GM23338 (cell line): ENCODE results near the gene FCN2. TPM values are rescaled to one million over a fixed set of nuclear protein-coding genes. Genes with fewer than 3 reads are reported as not detected.

ENCODE experiments used
- ATAC-seq: fragments of 200-7000 bp; cut with Tn5 transposase; 3 replicates; pipeline ENCODE4 v1.9.1; 2020
- DNase-seq: peaks from one replicate; pipeline ENCODE4 v3.0.0-alpha.2; 2015; ENCODE audit warnings: low spot score
- H2AFZ ChIP-seq: fragments of 200-600 bp; sonication (generic); 2 replicates; pipeline ENCODE4 v1.8.0; 2016; ENCODE audit warnings: antibody characterized with exemption, mild to moderate bottlenecking, moderate library complexity
- H3F3A ChIP-seq: fragments of 200-600 bp; sonication (generic); replicated peaks from 2 replicates; pipeline ENCODE4 v1.8.0; 2017; ENCODE audit warnings: antibody characterized with exemption, mixed run types, low read depth
- H3K27ac ChIP-seq: fragments of 200-600 bp; sonication (generic); 2 replicates; pipeline ENCODE4 v1.6.1; 2016; ENCODE audit warnings: low read depth
- H3K27me3 ChIP-seq: fragments of 200-600 bp; sonication (generic); 2 replicates; pipeline ENCODE4 v1.8.0; 2016; ENCODE audit warnings: mild to moderate bottlenecking, mixed run types, moderate library complexity; ENCODE audit not compliant: insufficient read depth
- H3K36me3 ChIP-seq: fragments of 200-600 bp; sonication (generic); 2 replicates; pipeline ENCODE4 v1.8.0; 2016; ENCODE audit warnings: mild to moderate bottlenecking; ENCODE audit not compliant: insufficient read depth
- H3K4me1 ChIP-seq: fragments of 200-600 bp; sonication (generic); 2 replicates; pipeline ENCODE4 v1.8.0; 2016; ENCODE audit warnings: mild to moderate bottlenecking, moderate library complexity; ENCODE audit not compliant: insufficient read depth
- H3K4me2 ChIP-seq: fragments of 200-600 bp; sonication (generic); 2 replicates; pipeline ENCODE4 v1.7.1; 2017; ENCODE audit warnings: mixed run types
- H3K4me3 ChIP-seq: fragments of 200-600 bp; sonication (generic); 2 replicates; pipeline ENCODE4 v1.6.1; 2016; ENCODE audit warnings: mixed run types
- H3K79me2 ChIP-seq: fragments of 200-600 bp; sonication (generic); replicated peaks from 2 replicates; pipeline ENCODE4 v1.8.0; 2017; ENCODE audit warnings: mild to moderate bottlenecking; ENCODE audit not compliant: insufficient read depth
- H3K9me2 ChIP-seq: fragments of 200-600 bp; sonication (generic); 2 replicates; pipeline ENCODE4 v1.8.0; 2017; ENCODE audit not compliant: insufficient read depth
- H4K20me1 ChIP-seq: fragments of 200-600 bp; sonication (generic); replicated peaks from 2 replicates; pipeline ENCODE4 v1.8.0; 2017; ENCODE audit warnings: mild to moderate bottlenecking; ENCODE audit not compliant: insufficient read depth
- H3K27ac Mint-ChIP-seq: 2 replicates; pipeline ENCODE4 v1.8.0; 2020; ENCODE audit warnings: inconsistent platforms, mild to moderate bottlenecking, moderate library complexity, mixed read lengths
- H3K27me3 Mint-ChIP-seq: 3 replicates; pipeline ENCODE4 v1.8.0; 2022; ENCODE audit warnings: low read depth, mild to moderate bottlenecking, moderate library complexity, mixed read lengths, inconsistent platforms; ENCODE audit not compliant: insufficient read depth, poor library complexity
- H3K36me3 Mint-ChIP-seq: 3 replicates; pipeline ENCODE4 v1.8.0; 2021; ENCODE audit warnings: low read depth, mild to moderate bottlenecking, inconsistent platforms, moderate library complexity, mixed read lengths
- H3K4me1 Mint-ChIP-seq: 3 replicates; pipeline ENCODE4 v1.8.0; 2020; ENCODE audit warnings: mild to moderate bottlenecking, inconsistent platforms, mixed read lengths
- H3K4me3 Mint-ChIP-seq: 3 replicates; pipeline ENCODE4 v1.8.0; 2021; ENCODE audit warnings: moderate library complexity, mild to moderate bottlenecking, inconsistent platforms, mixed read lengths
- H3K9me3 Mint-ChIP-seq: 3 replicates; pipeline ENCODE4 v1.8.0; 2020; ENCODE audit warnings: moderate library complexity, mild to moderate bottlenecking, inconsistent platforms, mixed read lengths
- CREB1 ChIP-seq: fragments of 250-450 bp; sonication (Bioruptor Pico); IDR thresholded peaks from 2 replicates; pipeline ENCODE4 v1.5.0; 2020; ENCODE audit warnings: low read depth, mild to moderate bottlenecking, moderate library complexity
- NANOG ChIP-seq: IDR thresholded peaks from 2 replicates; pipeline ENCODE4 v1.6.1; 2016; ENCODE audit warnings: antibody characterized with exemption, borderline replicate concordance
- POLR2AphosphoS5 ChIP-seq: IDR thresholded peaks from 2 replicates; pipeline ENCODE4 v1.6.1; 2016; ENCODE audit warnings: antibody characterized with exemption, low read depth
- STAT1 ChIP-seq: IDR thresholded peaks from one replicate; pipeline ENCODE4 v1.6.1; 2016; ENCODE audit warnings: antibody characterized with exemption; ENCODE audit not compliant: unreplicated experiment
- ZNF114 ChIP-seq: fragments of 250-450 bp; sonication (Bioruptor Pico); IDR thresholded peaks from 2 replicates; pipeline ENCODE4 v1.5.0; 2020; ENCODE audit warnings: mild to moderate bottlenecking, moderate library complexity
- ZNF462 ChIP-seq: fragments of 250-450 bp; sonication (Bioruptor Pico); IDR thresholded peaks from 2 replicates; pipeline ENCODE4 v1.5.0; 2020; ENCODE audit warnings: mild to moderate bottlenecking, moderate library complexity
- polyA plus RNA-seq: library from polyadenylated mRNA; unstranded; fragments of >200 nt; fragmentation: Nextera tagmentation; extraction: Ambion mirVana; gene quantifications from 2 replicates; pipeline ENCODE4 v1.2.1, GENCODE V29; 2016
- total RNA-seq: library from RNA; depleted of rRNA; stranded (reverse); fragments of >200 nt; shearing (Covaris generic); gene quantifications from 2 replicates; pipeline ENCODE4 v1.2.3, GENCODE V29; 2014

FCN2 gene
- total and polyA plus RNA-seq, 2 experiments from 2014 or later = not detected

DNA sequence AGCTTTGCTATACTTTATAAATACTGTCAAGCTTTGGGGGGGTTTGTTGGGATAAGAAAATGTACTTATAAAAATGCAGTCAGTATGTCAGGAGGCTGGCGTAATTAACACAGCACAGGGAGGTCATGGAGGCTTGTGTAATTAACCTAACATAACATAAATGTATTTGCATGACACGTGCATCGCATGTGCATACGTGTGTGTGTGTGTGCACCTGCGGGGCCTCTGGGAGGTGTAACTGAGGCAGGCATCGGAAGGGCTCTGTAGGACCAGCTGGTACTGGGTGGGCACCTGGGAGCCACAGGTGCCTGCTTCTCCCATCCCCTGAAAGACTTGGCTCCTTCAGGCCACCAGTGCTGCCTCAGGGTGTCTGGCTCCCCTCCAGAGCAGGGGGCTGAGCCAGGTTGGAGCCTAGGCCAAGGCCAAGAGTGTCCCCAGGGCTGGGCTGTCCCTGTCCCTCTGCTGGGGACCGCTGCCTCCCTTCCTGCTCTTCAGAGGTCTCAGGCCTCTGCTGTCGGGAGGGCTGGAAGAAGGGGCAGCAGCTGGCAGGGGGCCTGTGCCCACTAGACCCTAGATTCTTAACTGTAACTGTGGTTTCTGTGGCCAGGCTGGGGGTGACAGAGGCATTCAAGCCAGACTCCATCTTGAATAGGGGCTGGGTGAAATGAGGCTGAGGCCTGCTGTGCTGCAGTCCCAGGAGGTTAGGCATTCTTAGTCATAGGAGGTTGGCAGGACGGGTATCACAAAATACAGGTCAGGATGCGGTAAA lies 9.0 kb downstream of the FCN2 start:
- no peak overlapping the region for H3K4me3 Mint-ChIP-seq

More for the DNA sequence above, 9.0 kb downstream of the FCN2 start:
- TF ChIP-seq POLR2AphosphoS5 = no peak
- no peak for TF ChIP-seq NANOG
- TF ChIP-seq ZNF114 (CRISPR knock-in tag) = no peak
- TF ChIP-seq CREB1 = no peak
- TF ChIP-seq STAT1 = no peak
- TF ChIP-seq ZNF462 (CRISPR knock-in tag) = no peak
- no peak for ATAC-seq
- DNase-seq = no peak
- Histone ChIP-seq H3K36me3 (no peaks in the 10 kb centered on the region), H3F3A (no peaks in the 10 kb centered on the region), H3K27ac (no peak overlapping the region), H3K9me2 (no peaks in the 10 kb centered on the region), H2AFZ (no peak overlapping the region), H3K27me3 (no peaks in the 10 kb centered on the region), H3K4me2 (no peak overlapping the region), H3K4me1 (no peaks in the 10 kb centered on the region), H3K79me2 (no peaks in the 10 kb centered on the region), H3K4me3 (no peak overlapping the region), H4K20me1 (no peaks in the 10 kb centered on the region)
- Mint-ChIP-seq H3K36me3 (peaks cover 6% of the 10 kb centered on the region; the same call in 1 of the 3 replicates), H3K4me1 (no peaks in the 10 kb centered on the region), H3K27me3 (no peaks in the 10 kb centered on the region), H3K9me3 (peaks cover 12% of the 10 kb centered on the region), H3K27ac (no peak overlapping the region)
